H1 (cell line): ENCODE data around the gene KCNQ1. TPM values are rescaled to one million over a fixed set of nuclear protein-coding genes. Genes with fewer than 3 reads are reported as not detected.

Experiments
- CTCF ChIA-PET: fragments of 300-600 bp; sonication (Branson Sonifier 250); formaldehyde crosslinking; loops from one replicate; lab custom pipeline; 2021; ENCODE audit not compliant: partially characterized antibody; lab: Charles Lee
- POLR2A ChIA-PET: fragments of 300-600 bp; sonication (Branson Sonifier 250); formaldehyde crosslinking; loops from one replicate; lab custom pipeline; 2021; ENCODE audit warnings: inconsistent platforms; ENCODE audit not compliant: partially characterized antibody; lab: Charles Lee
- DNase-seq, 2 experiments: peaks; one replicate each; pipeline versions ENCODE4 v3.0.0 to v3.0.0-alpha.2; 2010 to 2022; ENCODE audit warnings: low spot score in 2 of 2, low read depth in 1 of 2, mixed read lengths in 1 of 2
- FAIRE-seq: peaks from 2 replicates; lab custom pipeline; 2011; peaks lifted over from hg19 to GRCh38; lab: Jason Lieb, UNC
- H2AFZ ChIP-seq: 2 replicates; pipeline ENCODE4 v1.8.1; 2012; ENCODE audit warnings: low read length, inconsistent platforms
- H2AK5ac ChIP-seq: 2 replicates; pipeline ENCODE4 v1.6.1; 2013; ENCODE audit warnings: low read depth, low read length
- H2BK120ac ChIP-seq: replicated peaks from 2 replicates; pipeline ENCODE3; 2013; ENCODE audit warnings: low read depth, low read length, inconsistent platforms
- H2BK12ac ChIP-seq: 2 replicates; pipeline ENCODE4 v1.6.1; 2013; ENCODE audit warnings: low read depth, low read length
- H2BK15ac ChIP-seq: 2 replicates; pipeline ENCODE4 v1.6.1; 2013; ENCODE audit warnings: low read length
- H2BK20ac ChIP-seq: 2 replicates; pipeline ENCODE4 v1.6.1; 2013; ENCODE audit warnings: low read length
- H2BK5ac ChIP-seq: 2 replicates; pipeline ENCODE4 v1.6.1; 2013; ENCODE audit warnings: low read depth, low read length
- H3K14ac ChIP-seq: 2 replicates; pipeline ENCODE4 v1.6.1; 2013; ENCODE audit warnings: inconsistent platforms; ENCODE audit not compliant: insufficient read length
- H3K18ac ChIP-seq: 2 replicates; pipeline ENCODE4 v1.6.1; 2013; ENCODE audit warnings: low read length; ENCODE audit errors: extremely low read depth
- H3K23ac ChIP-seq: 2 replicates; pipeline ENCODE4 v1.6.1; 2013; ENCODE audit warnings: inconsistent platforms; ENCODE audit not compliant: insufficient read length
- H3K23me2 ChIP-seq: 2 replicates; pipeline ENCODE4 v1.6.1; 2013; ENCODE audit warnings: low read depth, low read length
- H3K27ac ChIP-seq: 2 replicates; pipeline ENCODE4 v1.6.1; 2011; ENCODE audit warnings: low read depth, low read length, inconsistent platforms
- H3K27me3 ChIP-seq, 4 experiments: replicated peaks in 1 of 4; 1 replicate in 1 of 4; 2 replicates in 3 of 4; pipeline versions ENCODE4 v1.6.1 to v1.8.1; 2011 to 2013; ENCODE audit warnings: low read length in 3 of 4, mild to moderate bottlenecking in 3 of 4, inconsistent platforms in 2 of 4, mixed read lengths in 2 of 4, moderate library complexity in 1 of 4; ENCODE audit not compliant: control insufficient read depth in 3 of 4, insufficient read depth in 3 of 4; ENCODE audit errors: extremely low read depth in 1 of 4
- H3K36me3 ChIP-seq, 4 experiments: 2 replicates each; pipeline versions ENCODE4 v1.6.1 to v1.8.1; 2011 to 2013; ENCODE audit warnings: mild to moderate bottlenecking in 4 of 4, low read length in 3 of 4, moderate library complexity in 2 of 4, control low read depth in 1 of 4, inconsistent platforms in 1 of 4; ENCODE audit not compliant: insufficient read depth in 4 of 4, control insufficient read depth in 2 of 4
- H3K4ac ChIP-seq: replicated peaks from 2 replicates; pipeline ENCODE3; 2013; ENCODE audit warnings: low read length, low read depth, mixed read lengths, inconsistent platforms; ENCODE audit not compliant: insufficient read length
- H3K4me1 ChIP-seq, 4 experiments: replicated peaks in 1 of 4; 1 replicate in 1 of 4; 2 replicates in 3 of 4; pipeline versions ENCODE4 v1.6.1 to v1.8.1; 2011 to 2013; ENCODE audit warnings: low read length in 3 of 4, inconsistent platforms in 2 of 4, mixed read lengths in 1 of 4; ENCODE audit not compliant: insufficient read depth in 4 of 4, control insufficient read depth in 3 of 4
- H3K4me2 ChIP-seq, 2 experiments: 2 replicates each; pipeline versions ENCODE4 v1.6.1 to v1.8.1; 2011 to 2013; ENCODE audit warnings: low read depth in 2 of 2, low read length in 2 of 2, control low read depth in 1 of 2, inconsistent platforms in 1 of 2, mild to moderate bottlenecking in 1 of 2; ENCODE audit not compliant: insufficient read depth in 1 of 2
- H3K4me3 ChIP-seq, 4 experiments: fragments of 200-600, 300-600 bp in 1 of 4; sonication (generic), shearing (Covaris generic), sonication (Bioruptor Twin) in 1 of 4; 2 replicates each; pipeline versions ENCODE4 v1.5.1 to v1.8.1; 2011 to 2016; ENCODE audit warnings: low read length in 4 of 4, low read depth in 3 of 4, control low read depth in 2 of 4, inconsistent platforms in 2 of 4, mild to moderate bottlenecking in 2 of 4, mixed read lengths in 1 of 4, moderate library complexity in 1 of 4; ENCODE audit not compliant: insufficient read depth in 2 of 4; ENCODE audit errors: extremely low read depth in 1 of 4
- H3K56ac ChIP-seq: replicated peaks from 2 replicates; pipeline ENCODE3; 2013; ENCODE audit warnings: low read depth, mild to moderate bottlenecking, mixed read lengths, low read length, inconsistent platforms; ENCODE audit not compliant: insufficient read length
- H3K79me1 ChIP-seq: 2 replicates; pipeline ENCODE4 v1.6.1; 2013; ENCODE audit warnings: low read depth, low read length, control low read depth
- H3K79me2 ChIP-seq, 2 experiments: 2 replicates each; pipeline versions ENCODE4 v1.6.1 to v1.8.1; 2012 to 2013; ENCODE audit warnings: low read length in 2 of 2, mild to moderate bottlenecking in 2 of 2, inconsistent platforms in 1 of 2; ENCODE audit not compliant: insufficient read depth in 2 of 2, control insufficient read depth in 1 of 2
- H3K9ac ChIP-seq, 4 experiments: replicated peaks in 1 of 4; 1 replicate in 1 of 4; 2 replicates in 3 of 4; pipeline versions ENCODE4 v1.6.1 to v1.8.1; 2011 to 2013; ENCODE audit warnings: low read depth in 3 of 4, low read length in 3 of 4, control low read depth in 2 of 4, mild to moderate bottlenecking in 2 of 4, moderate library complexity in 2 of 4, inconsistent platforms in 1 of 4; ENCODE audit errors: extremely low read depth in 1 of 4
- H3K9me3 ChIP-seq, 2 experiments: 2 replicates each; pipeline versions ENCODE4 v1.6.1 to v1.8.1; 2012 to 2013; ENCODE audit warnings: mild to moderate bottlenecking in 2 of 2, moderate library complexity in 2 of 2, control low read depth in 1 of 2, inconsistent platforms in 1 of 2, low read depth in 1 of 2, low read length in 1 of 2, mixed read lengths in 1 of 2; ENCODE audit not compliant: insufficient read depth in 2 of 2
- H4K20me1 ChIP-seq, 2 experiments: replicated peaks in 1 of 2; 2 replicates each; pipeline versions ENCODE3 to v1.8.1; 2011 to 2013; ENCODE audit warnings: inconsistent platforms in 2 of 2, low read length in 2 of 2, mild to moderate bottlenecking in 1 of 2; ENCODE audit not compliant: insufficient read depth in 2 of 2, control insufficient read depth in 1 of 2
- H4K5ac ChIP-seq: 2 replicates; pipeline ENCODE4 v1.6.1; 2013; ENCODE audit warnings: low read length, low read depth, mixed read lengths, inconsistent platforms; ENCODE audit not compliant: insufficient read length
- H4K8ac ChIP-seq: 2 replicates; pipeline ENCODE4 v1.8.0; 2013; ENCODE audit warnings: mild to moderate bottlenecking, moderate library complexity, low read length, inconsistent platforms; ENCODE audit not compliant: insufficient read depth; ENCODE audit errors: extremely low read depth
- H4K91ac ChIP-seq: replicated peaks from 2 replicates; pipeline ENCODE3; 2013; ENCODE audit warnings: low read length, mixed read lengths, inconsistent platforms; ENCODE audit not compliant: insufficient read length
- CEBPB ChIP-seq: IDR thresholded peaks from 2 replicates; pipeline ENCODE4 v1.6.1; 2012; ENCODE audit warnings: low read depth, low read length
- HDAC2 ChIP-seq, 2 experiments: fragments of 300-600 bp in 1 of 2; sonication (generic) in 1 of 2; IDR thresholded peaks; 2 replicates each; pipeline ENCODE4 v1.6.1; 2011 to 2012; ENCODE audit warnings: low read depth in 2 of 2, low read length in 2 of 2, mild to moderate bottlenecking in 2 of 2, moderate library complexity in 2 of 2, borderline replicate concordance in 1 of 2, inconsistent platforms in 1 of 2
- JUN ChIP-seq: IDR thresholded peaks from 2 replicates; pipeline ENCODE4 v1.6.1; 2011; ENCODE audit warnings: low read depth, mild to moderate bottlenecking, improper control_type of control experiment, low read length
- JUND ChIP-seq: IDR thresholded peaks from 2 replicates; pipeline ENCODE4 v1.6.1; 2011; ENCODE audit warnings: mild to moderate bottlenecking, improper control_type of control experiment, low read length
- KDM5A ChIP-seq: fragments of 200-600 bp; IDR thresholded peaks from 2 replicates; pipeline ENCODE4 v1.7.1; 2012; ENCODE audit warnings: mild to moderate bottlenecking, low read length, inconsistent platforms, mixed read lengths
- NRF1 ChIP-seq: IDR thresholded peaks from 2 replicates; pipeline ENCODE4 v1.6.1; 2011; ENCODE audit warnings: mild to moderate bottlenecking, low read depth, low read length, improper control_type of control experiment
- RAD21 ChIP-seq, 2 experiments: IDR thresholded peaks in 1 of 2; conservative IDR thresholded peaks in 1 of 2; 2 replicates each; pipeline ENCODE4 v1.6.1; 2011; ENCODE audit warnings: low read depth in 2 of 2, low read length in 2 of 2, improper control_type of control experiment in 1 of 2, inconsistent platforms in 1 of 2, mild to moderate bottlenecking in 1 of 2, moderate library complexity in 1 of 2
- TBP ChIP-seq: IDR thresholded peaks from 2 replicates; pipeline ENCODE4 v1.6.1; 2011; ENCODE audit warnings: low read depth, low read length, improper control_type of control experiment
- WGBS, 2 experiments: shearing (Covaris generic) in 1 of 2; methylation state at CpG; one replicate each; pipeline versions ENCODE4 v1.1.6 to v1.1.7; 2013 to 2015; ENCODE audit warnings: low lambda C conversion rate in 2 of 2, mixed read lengths in 2 of 2, inconsistent platforms in 1 of 2, low coverage in 1 of 2, missing lambda C conversion rate in 1 of 2; ENCODE audit not compliant: insufficient replicate concordance in 2 of 2, insufficient coverage in 1 of 2, insufficient read length in 1 of 2; ENCODE audit errors: extremely low coverage in 1 of 2, missing lambda C conversion rate in 1 of 2; 5-methylcytosine and 5-hydroxymethylcytosine counted together
- polyA plus RNA-seq, 7 experiments: library from polyadenylated mRNA; depleted of rRNA in 3 of 7; stranded (reverse) in 5 of 7; unstranded in 2 of 7; fragments of >200 nt in 5 of 7; fragments of 200-250 nt in 2 of 7; gene quantifications; 1 replicate in 5 of 7; 2 replicates in 1 of 7; 4 replicates in 1 of 7; pipeline versions ENCODE4 v1.2.1 to v1.2.3, GENCODE V29; 2011 to 2013; ENCODE audit warnings: missing spikeins in 2 of 7, mixed read lengths in 2 of 7
- total RNA-seq: library from RNA; stranded (reverse); fragmentation: NEBNext Ultra II Directional; extraction: Animal tissue kit (Norgen Biotek cat#: 25700); gene quantifications from 2 replicates; pipeline ENCODE4 v1.2.1, GENCODE V29; 2021
- TF ChIP-seq, protein P1 (sequence below): IDR thresholded peaks from 2 replicates; pipeline ENCODE4 v1.6.1; 2011; ENCODE audit warnings: low read depth, mild to moderate bottlenecking, low read length; ENCODE audit not compliant: insufficient read depth

Gene KCNQ1
- total and polyA plus RNA-seq, 2 of the 8 experiments (the other 6 are each of a cell fraction or from before 2014, with no cell fraction given), result 1.9 to 2.0 TPM

- Histone ChIP-seq H3K9ac (no peak overlapping the region), H3K14ac (no peak overlapping the region), H2BK15ac (no peak overlapping the region), H3K4me1 (no peaks in the 10 kb centered on the region), H3K4me2 (no peak overlapping the region), H3K56ac (no peak overlapping the region), H3K18ac (no peak overlapping the region), H2AFZ (no peak overlapping the region), H4K91ac (no peak overlapping the region), H4K20me1 (peaks cover 2 to 8% of the 10 kb centered on the region in 2 experiments), H3K79me2 (no peaks in the 10 kb centered on the region), H3K23ac (no peak overlapping the region), H3K23me2 (no peaks in the 10 kb centered on the region), H4K5ac (no peak overlapping the region), H2BK120ac (no peak overlapping the region), H2BK12ac (no peak overlapping the region), H3K36me3 (no peaks in the 10 kb centered on the region), H3K27ac (no peak overlapping the region), H2BK5ac (no peak overlapping the region), H3K79me1 (no peaks in the 10 kb centered on the region), H3K27me3 (peaks cover 0 to 20% (median 2%) of the 10 kb centered on the region in 4 experiments; a peak in 4 of 7 replicates), H3K4ac (no peak overlapping the region), H4K8ac (no peak overlapping the region), H3K4me3 (no peak overlapping the region), H2BK20ac (no peak overlapping the region), H2AK5ac (no peak overlapping the region), H3K9me3 (peaks cover 43 to 53% of the 10 kb centered on the region in 2 experiments)
- FAIRE-seq (no peak), DNase-seq (no peak)
- TF ChIP-seq KDM5A (no peak), HDAC2 (IDR thresholded peaks at IDR 0.05; ENCODE audit: borderline replicate concordance in 1 of 2, low read depth in 2 of 2, low read length in 2 of 2) (no peak), RAD21 (IDR thresholded peaks at IDR 0.05 in 1 of 2, conservative IDR thresholded peaks at IDR 0.05 in 1 of 2; ENCODE audit: low read depth in 2 of 2, low read length in 2 of 2) (no peak), JUN (no peak), NRF1 (no peak), CEBPB (no peak), JUND (no peak), TBP (no peak)
- TF ChIP-seq, protein P1, sequence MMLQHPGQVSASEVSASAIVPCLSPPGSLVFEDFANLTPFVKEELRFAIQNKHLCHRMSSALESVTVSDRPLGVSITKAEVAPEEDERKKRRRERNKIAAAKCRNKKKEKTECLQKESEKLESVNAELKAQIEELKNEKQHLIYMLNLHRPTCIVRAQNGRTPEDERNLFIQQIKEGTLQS, result no peak
- WGBS, 2 experiments, result 93% methylated on average over 12 of the region's 19 CpGs; no CpG with 5 or more reads in 1 of the 2 experiments
- POLR2A ChIA-PET, result no interaction called here
- CTCF ChIA-PET, result interaction anchor here (1.0 kb wide), 1 partner anchor 235 kb away, joined by 3 read pairs; no protein-coding TSS in a partner anchor
Measured at GRCh38 chr11:2662430-2663299, 217.9 kb downstream of the KCNQ1 start.
